ENCODE data around the gene SELENOM.

- no peak for TF ChIP-seq CTCF (IDR thresholded peaks at IDR 0.05)
- TF ChIP-seq EZH2 (IDR thresholded peaks at IDR 0.05; ENCODE audit: borderline replicate concordance, insufficient read depth, low read depth, low read length, poor library complexity, severe bottlenecking): no peak
These were observed 19.0 kb downstream of the SELENOM start for GRCh38 chr22:31088233-31088986.
